Hepatocyte (in vitro differentiated cells): ENCODE measurements around the gene NEUROD2. TPM values are rescaled to one million over a fixed set of nuclear protein-coding genes. Genes with fewer than 3 reads are reported as not detected.
"Not testable (repeated sequence)": the region's sequence is repeated elsewhere in the genome, so short reads cannot be mapped to it uniquely, and the experiment has no call there.

Experiments used
- DNase-seq: peaks from one replicate; pipeline ENCODE4 v3.0.0-alpha.2; 2016; ENCODE audit warnings: low spot score
- H2AFZ ChIP-seq: fragments of 200-600 bp; sonication (generic); 2 replicates; pipeline ENCODE4 v1.6.0; 2016; ENCODE audit warnings: antibody characterized with exemption, mild to moderate bottlenecking
- H3K27ac ChIP-seq: fragments of 200-600 bp; sonication (generic); 2 replicates; pipeline ENCODE4 v1.5.1; 2016; ENCODE audit warnings: mild to moderate bottlenecking
- H3K27me3 ChIP-seq: fragments of 200-600 bp; sonication (generic); 2 replicates; pipeline ENCODE4 v1.6.1; 2016
- H3K36me3 ChIP-seq: fragments of 200-600 bp; sonication (generic); replicated peaks from 2 replicates; pipeline ENCODE4 v1.5.1; 2016; ENCODE audit warnings: low read depth; ENCODE audit not compliant: insufficient read depth
- H3K4me1 ChIP-seq: fragments of 200-600 bp; sonication (generic); 2 replicates; pipeline ENCODE4 v1.5.1; 2016; ENCODE audit warnings: mild to moderate bottlenecking, moderate library complexity; ENCODE audit not compliant: insufficient read depth
- H3K4me2 ChIP-seq: fragments of 200-600 bp; sonication (generic); 2 replicates; pipeline ENCODE4 v1.6.0; 2016
- H3K4me3 ChIP-seq: fragments of 200-600 bp; sonication (generic); 2 replicates; pipeline ENCODE4 v1.5.1; 2016; ENCODE audit warnings: mild to moderate bottlenecking
- H3K79me2 ChIP-seq: fragments of 200-600 bp; sonication (generic); 2 replicates; pipeline ENCODE4 v1.6.0; 2017; ENCODE audit warnings: mild to moderate bottlenecking
- H3K9me2 ChIP-seq: fragments of 200-600 bp; sonication (generic); replicated peaks from 2 replicates; pipeline ENCODE4 v1.6.0; 2017; ENCODE audit warnings: mild to moderate bottlenecking; ENCODE audit not compliant: insufficient read depth
- H3K9me3 ChIP-seq: fragments of 200-600 bp; sonication (generic); 2 replicates; pipeline ENCODE4 v1.5.1; 2016; ENCODE audit warnings: low read depth, mild to moderate bottlenecking
- H4K20me1 ChIP-seq: fragments of 200-600 bp; sonication (generic); 2 replicates; pipeline ENCODE4 v1.6.0; 2016; ENCODE audit warnings: mild to moderate bottlenecking; ENCODE audit not compliant: insufficient read depth, poor library complexity, severe bottlenecking
- CTCF ChIP-seq: fragments of 200-600 bp; sonication (generic); IDR thresholded peaks from 2 replicates; pipeline ENCODE4 v1.5.1; 2016; ENCODE audit warnings: antibody characterized with exemption, mild to moderate bottlenecking; ENCODE audit not compliant: poor library complexity
- EZH2 ChIP-seq: fragments of 200-600 bp; sonication (generic); IDR thresholded peaks from 2 replicates; pipeline ENCODE4 v1.6.1; 2016; ENCODE audit warnings: antibody characterized with exemption, mild to moderate bottlenecking, borderline replicate concordance
- EZH2phosphoT487 ChIP-seq: fragments of 200-600 bp; sonication (generic); IDR thresholded peaks from one replicate; pipeline ENCODE4 v1.6.1; 2018; ENCODE audit warnings: antibody characterized with exemption, mild to moderate bottlenecking, low read depth, moderate library complexity; ENCODE audit not compliant: unreplicated experiment, severe bottlenecking
- WGBS: methylation state at CpG from one replicate; pipeline ENCODE4 v1.1.6; 2016; ENCODE audit warnings: low lambda C conversion rate; ENCODE audit errors: missing lambda C conversion rate; 5-methylcytosine and 5-hydroxymethylcytosine counted together
- polyA plus RNA-seq: library from polyadenylated mRNA; unstranded; fragments of >200 nt; fragmentation: Nextera tagmentation; extraction: Ambion mirVana; gene quantifications from 2 replicates; pipeline ENCODE4 v1.2.1, GENCODE V29; 2016
- total RNA-seq: library from RNA; depleted of rRNA; stranded (reverse); fragments of >200 nt; gene quantifications from 2 replicates; pipeline ENCODE4 v1.2.3, GENCODE V29; 2014

Gene NEUROD2
- total and polyA plus RNA-seq, 2 experiments from 2014 or later = not detected

GRCh38 chr17:39591958-39592954 is 15.5 kb downstream of the NEUROD2 start:
- Histone ChIP-seq H3K4me1 (no peaks in the 10 kb centered on the region), H3K9me2 (no peaks in the 10 kb centered on the region), H3K27me3 (peaks cover 55% of the 10 kb centered on the region), H3K79me2 (no peaks in the 10 kb centered on the region), H3K9me3 (no peaks in the 10 kb centered on the region), H3K4me3 (no peak overlapping the region), H2AFZ (no peak overlapping the region), H4K20me1 (no peaks in the 10 kb centered on the region), H3K4me2 (no peak overlapping the region), H3K27ac (no peak overlapping the region), H3K36me3 (no peaks in the 10 kb centered on the region)
- TF ChIP-seq CTCF = no peak
- TF ChIP-seq EZH2phosphoT487 = no peak
- TF ChIP-seq EZH2 = no peak
- 5% methylated on average over 22 of the region's 22 CpGs for WGBS
- DNase-seq = peak; percentile 88

GRCh38 chr17:39590180-39590579 is 17.5 kb downstream of the NEUROD2 start:
- H4K20me1 ChIP-seq = not testable (repeated sequence)
- 48% methylated on average over 2 of the region's 2 CpGs for WGBS
- H3K27me3 ChIP-seq = peaks cover 34% of the 10 kb centered on the region

GRCh38 chr17:39582658-39583057 is 25.1 kb downstream of the NEUROD2 start:
- Histone ChIP-seq H3K79me2 (no peaks in the 10 kb centered on the region), H3K9me3 (no peaks in the 10 kb centered on the region), H3K4me3 (no peak overlapping the region), H3K27ac (no peak overlapping the region), H2AFZ (no peak overlapping the region), H3K9me2 (no peaks in the 10 kb centered on the region), H3K36me3 (no peaks in the 10 kb centered on the region), H3K4me1 (no peaks in the 10 kb centered on the region), H4K20me1 (no peaks in the 10 kb centered on the region), H3K4me2 (no peak overlapping the region), H3K27me3 (peaks cover 3% of the 10 kb centered on the region)
- TF ChIP-seq EZH2phosphoT487 = no peak
- 84% methylated on average over 2 of the region's 2 CpGs for WGBS
- no peak for DNase-seq

More at GRCh38 chr17:39590180-39590579, 17.5 kb downstream of the NEUROD2 start:
- not testable (repeated sequence) for DNase-seq, H3K4me1 ChIP-seq, H2AFZ ChIP-seq, H3K36me3 ChIP-seq, H3K79me2 ChIP-seq, H3K27ac ChIP-seq, H3K9me3 ChIP-seq, H3K9me2 ChIP-seq, H3K4me3 ChIP-seq, H3K4me2 ChIP-seq

- H3K27ac ChIP-seq = no peak overlapping the region
Measured at GRCh38 chr17:39581759-39582085, 26.0 kb downstream of the NEUROD2 start.

More at GRCh38 chr17:39581759-39582085, 26.0 kb downstream of the NEUROD2 start:
- H3K27me3 ChIP-seq = peaks cover 3% of the 10 kb centered on the region
- no peak overlapping the region for H3K4me3 ChIP-seq
- no peaks in the 10 kb centered on the region for H3K36me3 ChIP-seq
- no peak for DNase-seq
- H3K4me1 ChIP-seq = no peaks in the 10 kb centered on the region
- H3K9me2 ChIP-seq = no peaks in the 10 kb centered on the region
- TF ChIP-seq EZH2 = no peak
- no peak for TF ChIP-seq CTCF
- TF ChIP-seq EZH2phosphoT487 = no peak
- H2AFZ ChIP-seq = no peak overlapping the region
- WGBS = 91% methylated on average over 4 of the region's 4 CpGs
- no peaks in the 10 kb centered on the region for H3K79me2 ChIP-seq
- no peak overlapping the region for H3K4me2 ChIP-seq
- no peaks in the 10 kb centered on the region for H4K20me1 ChIP-seq
- no peaks in the 10 kb centered on the region for H3K9me3 ChIP-seq
